WTC11 (cell line): Measurements from ENCODE around the gene THYN1. TPM values are rescaled to one million over a fixed set of nuclear protein-coding genes. Genes with fewer than 3 reads are reported as not detected.
"Not testable (repeated sequence)": the region's sequence is repeated elsewhere in the genome, so short reads cannot be mapped to it uniquely, and the experiment has no call there.

Source experiments
- ATAC-seq: fragments of 200-7000 bp; cut with Tn5 transposase; 2 replicates; pipeline ENCODE4 v1.10.0; 2021; ENCODE audit warnings: mild to moderate bottlenecking, moderate library complexity
- CTCF ChIA-PET: fragments of 300-600 bp; sonication (Branson Sonifier 250); formaldehyde crosslinking; loops from one replicate; lab custom pipeline; 2021; ENCODE audit warnings: antibody characterized with exemption; lab: Charles Lee
- POLR2A ChIA-PET: fragments of 350-600 bp; sonication (Branson Sonifier 250); formaldehyde crosslinking; loops from one replicate; lab custom pipeline; 2021; ENCODE audit warnings: antibody characterized with exemption; lab: Charles Lee
- DNase-seq: peaks from one replicate; pipeline ENCODE4 v3.0.0; 2021; ENCODE audit warnings: low spot score
- H3K27ac Mint-ChIP-seq: 2 replicates; pipeline ENCODE4 v1.8.0; 2021; ENCODE audit warnings: mixed read lengths
- H3K27me3 Mint-ChIP-seq: 2 replicates; pipeline ENCODE4 v1.8.0; 2021; ENCODE audit warnings: low read depth, mild to moderate bottlenecking, moderate library complexity, mixed read lengths
- H3K36me3 Mint-ChIP-seq: 2 replicates; pipeline ENCODE4 v1.8.0; 2021; ENCODE audit warnings: mixed read lengths
- H3K4me1 Mint-ChIP-seq: 2 replicates; pipeline ENCODE4 v1.8.0; 2022; ENCODE audit warnings: mixed read lengths
- H3K4me3 Mint-ChIP-seq: 2 replicates; pipeline ENCODE4 v1.8.0; 2021; ENCODE audit warnings: mild to moderate bottlenecking, moderate library complexity, mixed read lengths
- H3K9me3 Mint-ChIP-seq: 2 replicates; pipeline ENCODE4 v1.8.0; 2021; ENCODE audit warnings: mixed read lengths
- ATF1 ChIP-seq: sonication (generic); formaldehyde crosslinking; IDR thresholded peaks from 2 replicates; pipeline ENCODE4 v1.8.1; 2023; ENCODE audit warnings: mild to moderate bottlenecking, moderate library complexity, missing genetic modification reagents
- CREB1 ChIP-seq: sonication (generic); formaldehyde crosslinking; IDR thresholded peaks from 2 replicates; pipeline ENCODE4 v1.8.0; 2023; ENCODE audit warnings: mild to moderate bottlenecking, missing genetic modification reagents
- FOXK1 ChIP-seq: sonication (generic); formaldehyde crosslinking; IDR thresholded peaks from 2 replicates; pipeline ENCODE4 v1.8.0; 2022; ENCODE audit warnings: mild to moderate bottlenecking, moderate library complexity, missing genetic modification reagents
- JUN ChIP-seq: sonication (generic); formaldehyde crosslinking; IDR thresholded peaks from 2 replicates; pipeline ENCODE4 v1.8.0; 2023; ENCODE audit warnings: mild to moderate bottlenecking, missing genetic modification reagents
- NFE2L1 ChIP-seq: sonication (generic); formaldehyde crosslinking; IDR thresholded peaks from 2 replicates; pipeline ENCODE4 v1.8.1; 2023; ENCODE audit warnings: missing genetic modification reagents
- NR2C2 ChIP-seq: sonication (generic); formaldehyde crosslinking; IDR thresholded peaks from 2 replicates; pipeline ENCODE4 v1.8.0; 2022; ENCODE audit warnings: mild to moderate bottlenecking, missing genetic modification reagents
- NR3C1 ChIP-seq: sonication (generic); formaldehyde crosslinking; conservative IDR thresholded peaks from 2 replicates; pipeline ENCODE4 v1.8.1; 2023; ENCODE audit warnings: low read depth, mild to moderate bottlenecking, missing genetic modification reagents
- RELA ChIP-seq: sonication (generic); formaldehyde crosslinking; IDR thresholded peaks from 2 replicates; pipeline ENCODE4 v1.8.1; 2022; ENCODE audit warnings: missing genetic modification reagents, mild to moderate bottlenecking, borderline replicate concordance
- TEAD4 ChIP-seq: sonication (generic); formaldehyde crosslinking; IDR thresholded peaks from 2 replicates; pipeline ENCODE4 v1.8.0; 2022; ENCODE audit warnings: mild to moderate bottlenecking, missing genetic modification reagents
- ZMAT4 ChIP-seq: fragments of 250-450 bp; sonication (Bioruptor Pico); IDR thresholded peaks from 2 replicates; pipeline ENCODE4 v1.9.0; 2021; ENCODE audit warnings: mild to moderate bottlenecking
- ZNF317 ChIP-seq: sonication (generic); formaldehyde crosslinking; IDR thresholded peaks from 2 replicates; pipeline ENCODE4 v1.8.1; 2023; ENCODE audit warnings: low read depth, mild to moderate bottlenecking, moderate library complexity, missing genetic modification reagents, borderline replicate concordance
- ZNF423 ChIP-seq: fragments of 250-450 bp; sonication (Bioruptor Pico); IDR thresholded peaks from 2 replicates; pipeline ENCODE4 v2.1.2; 2022; ENCODE audit warnings: mild to moderate bottlenecking, moderate library complexity
- total RNA-seq: library from RNA; stranded (reverse); gene quantifications from 3 replicates; pipeline ENCODE4 v1.2.3, GENCODE V29; 2021
- TF ChIP-seq, protein P1 (sequence below): sonication (generic); formaldehyde crosslinking; IDR thresholded peaks from 2 replicates; pipeline ENCODE4 v1.8.0; 2022; ENCODE audit warnings: mild to moderate bottlenecking, missing genetic modification reagents
- TF ChIP-seq, protein P2 (sequence below): fragments of 250-450 bp; sonication (Bioruptor Pico); IDR thresholded peaks from 2 replicates; pipeline ENCODE4 v1.9.0; 2021; ENCODE audit warnings: mild to moderate bottlenecking
- TF ChIP-seq, protein P3 (sequence below): sonication (generic); formaldehyde crosslinking; IDR thresholded peaks from 2 replicates; pipeline ENCODE4 v1.8.0; 2023; ENCODE audit warnings: missing genetic modification reagents, mild to moderate bottlenecking, borderline replicate concordance
- TF ChIP-seq, protein P4 (sequence below): sonication (generic); formaldehyde crosslinking; IDR thresholded peaks from 2 replicates; pipeline ENCODE4 v1.8.1; 2022; ENCODE audit warnings: missing genetic modification reagents, borderline replicate concordance
- TF ChIP-seq, protein P5 (sequence below): sonication (generic); formaldehyde crosslinking; IDR thresholded peaks from 2 replicates; pipeline ENCODE4 v1.8.0; 2023; ENCODE audit warnings: mild to moderate bottlenecking, missing genetic modification reagents

Gene THYN1
- total RNA-seq, 1 experiment from 2014 or later = 80.2 TPM

GRCh38 chr11:134287561-134287960 is 34.4 kb upstream of the THYN1 start:
- Mint-ChIP-seq H3K27ac (0 out of 2 replicates have a peak overlapping the region, but pooled peaks have one; percentile 14), H3K27me3 (no peaks in the 10 kb centered on the region)
- TF ChIP-seq ZNF423 (no peak), TEAD4 (CRISPR knock-in tag) (no peak), ZMAT4 (CRISPR knock-in tag) (no peak), ZNF317 (CRISPR knock-in tag) (no peak), JUN (CRISPR knock-in tag) (no peak), ATF1 (CRISPR knock-in tag) (no peak), RELA (CRISPR knock-in tag) (no peak), CREB1 (no peak), FOXK1 (CRISPR knock-in tag) (no peak), NFE2L1 (CRISPR knock-in tag) (no peak), NR3C1 (CRISPR knock-in tag) (no peak), NR2C2 (no peak)
- TF ChIP-seq, protein P1, sequence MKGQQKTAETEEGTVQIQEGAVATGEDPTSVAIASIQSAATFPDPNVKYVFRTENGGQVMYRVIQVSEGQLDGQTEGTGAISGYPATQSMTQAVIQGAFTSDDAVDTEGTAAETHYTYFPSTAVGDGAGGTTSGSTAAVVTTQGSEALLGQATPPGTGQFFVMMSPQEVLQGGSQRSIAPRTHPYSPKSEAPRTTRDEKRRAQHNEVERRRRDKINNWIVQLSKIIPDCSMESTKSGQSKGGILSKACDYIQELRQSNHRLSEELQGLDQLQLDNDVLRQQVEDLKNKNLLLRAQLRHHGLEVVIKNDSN = no peak
- TF ChIP-seq, protein P2, sequence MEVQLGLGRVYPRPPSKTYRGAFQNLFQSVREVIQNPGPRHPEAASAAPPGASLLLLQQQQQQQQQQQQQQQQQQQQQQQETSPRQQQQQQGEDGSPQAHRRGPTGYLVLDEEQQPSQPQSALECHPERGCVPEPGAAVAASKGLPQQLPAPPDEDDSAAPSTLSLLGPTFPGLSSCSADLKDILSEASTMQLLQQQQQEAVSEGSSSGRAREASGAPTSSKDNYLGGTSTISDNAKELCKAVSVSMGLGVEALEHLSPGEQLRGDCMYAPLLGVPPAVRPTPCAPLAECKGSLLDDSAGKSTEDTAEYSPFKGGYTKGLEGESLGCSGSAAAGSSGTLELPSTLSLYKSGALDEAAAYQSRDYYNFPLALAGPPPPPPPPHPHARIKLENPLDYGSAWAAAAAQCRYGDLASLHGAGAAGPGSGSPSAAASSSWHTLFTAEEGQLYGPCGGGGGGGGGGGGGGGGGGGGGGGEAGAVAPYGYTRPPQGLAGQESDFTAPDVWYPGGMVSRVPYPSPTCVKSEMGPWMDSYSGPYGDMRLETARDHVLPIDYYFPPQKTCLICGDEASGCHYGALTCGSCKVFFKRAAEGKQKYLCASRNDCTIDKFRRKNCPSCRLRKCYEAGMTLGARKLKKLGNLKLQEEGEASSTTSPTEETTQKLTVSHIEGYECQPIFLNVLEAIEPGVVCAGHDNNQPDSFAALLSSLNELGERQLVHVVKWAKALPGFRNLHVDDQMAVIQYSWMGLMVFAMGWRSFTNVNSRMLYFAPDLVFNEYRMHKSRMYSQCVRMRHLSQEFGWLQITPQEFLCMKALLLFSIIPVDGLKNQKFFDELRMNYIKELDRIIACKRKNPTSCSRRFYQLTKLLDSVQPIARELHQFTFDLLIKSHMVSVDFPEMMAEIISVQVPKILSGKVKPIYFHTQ (CRISPR knock-in tag) = no peak
- TF ChIP-seq, protein P3, sequence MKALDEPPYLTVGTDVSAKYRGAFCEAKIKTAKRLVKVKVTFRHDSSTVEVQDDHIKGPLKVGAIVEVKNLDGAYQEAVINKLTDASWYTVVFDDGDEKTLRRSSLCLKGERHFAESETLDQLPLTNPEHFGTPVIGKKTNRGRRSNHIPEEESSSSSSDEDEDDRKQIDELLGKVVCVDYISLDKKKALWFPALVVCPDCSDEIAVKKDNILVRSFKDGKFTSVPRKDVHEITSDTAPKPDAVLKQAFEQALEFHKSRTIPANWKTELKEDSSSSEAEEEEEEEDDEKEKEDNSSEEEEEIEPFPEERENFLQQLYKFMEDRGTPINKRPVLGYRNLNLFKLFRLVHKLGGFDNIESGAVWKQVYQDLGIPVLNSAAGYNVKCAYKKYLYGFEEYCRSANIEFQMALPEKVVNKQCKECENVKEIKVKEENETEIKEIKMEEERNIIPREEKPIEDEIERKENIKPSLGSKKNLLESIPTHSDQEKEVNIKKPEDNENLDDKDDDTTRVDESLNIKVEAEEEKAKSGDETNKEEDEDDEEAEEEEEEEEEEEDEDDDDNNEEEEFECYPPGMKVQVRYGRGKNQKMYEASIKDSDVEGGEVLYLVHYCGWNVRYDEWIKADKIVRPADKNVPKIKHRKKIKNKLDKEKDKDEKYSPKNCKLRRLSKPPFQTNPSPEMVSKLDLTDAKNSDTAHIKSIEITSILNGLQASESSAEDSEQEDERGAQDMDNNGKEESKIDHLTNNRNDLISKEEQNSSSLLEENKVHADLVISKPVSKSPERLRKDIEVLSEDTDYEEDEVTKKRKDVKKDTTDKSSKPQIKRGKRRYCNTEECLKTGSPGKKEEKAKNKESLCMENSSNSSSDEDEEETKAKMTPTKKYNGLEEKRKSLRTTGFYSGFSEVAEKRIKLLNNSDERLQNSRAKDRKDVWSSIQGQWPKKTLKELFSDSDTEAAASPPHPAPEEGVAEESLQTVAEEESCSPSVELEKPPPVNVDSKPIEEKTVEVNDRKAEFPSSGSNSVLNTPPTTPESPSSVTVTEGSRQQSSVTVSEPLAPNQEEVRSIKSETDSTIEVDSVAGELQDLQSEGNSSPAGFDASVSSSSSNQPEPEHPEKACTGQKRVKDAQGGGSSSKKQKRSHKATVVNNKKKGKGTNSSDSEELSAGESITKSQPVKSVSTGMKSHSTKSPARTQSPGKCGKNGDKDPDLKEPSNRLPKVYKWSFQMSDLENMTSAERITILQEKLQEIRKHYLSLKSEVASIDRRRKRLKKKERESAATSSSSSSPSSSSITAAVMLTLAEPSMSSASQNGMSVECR (CRISPR knock-in tag) = no peak
- TF ChIP-seq, protein P4, sequence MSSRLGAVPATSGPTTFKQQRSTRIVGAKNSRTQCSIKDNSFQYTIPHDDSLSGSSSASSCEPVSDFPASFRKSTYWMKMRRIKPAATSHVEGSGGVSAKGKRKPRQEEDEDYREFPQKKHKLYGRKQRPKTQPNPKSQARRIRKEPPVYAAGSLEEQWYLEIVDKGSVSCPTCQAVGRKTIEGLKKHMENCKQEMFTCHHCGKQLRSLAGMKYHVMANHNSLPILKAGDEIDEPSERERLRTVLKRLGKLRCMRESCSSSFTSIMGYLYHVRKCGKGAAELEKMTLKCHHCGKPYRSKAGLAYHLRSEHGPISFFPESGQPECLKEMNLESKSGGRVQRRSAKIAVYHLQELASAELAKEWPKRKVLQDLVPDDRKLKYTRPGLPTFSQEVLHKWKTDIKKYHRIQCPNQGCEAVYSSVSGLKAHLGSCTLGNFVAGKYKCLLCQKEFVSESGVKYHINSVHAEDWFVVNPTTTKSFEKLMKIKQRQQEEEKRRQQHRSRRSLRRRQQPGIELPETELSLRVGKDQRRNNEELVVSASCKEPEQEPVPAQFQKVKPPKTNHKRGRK (CRISPR knock-in tag) = no peak
- TF ChIP-seq, protein P5, sequence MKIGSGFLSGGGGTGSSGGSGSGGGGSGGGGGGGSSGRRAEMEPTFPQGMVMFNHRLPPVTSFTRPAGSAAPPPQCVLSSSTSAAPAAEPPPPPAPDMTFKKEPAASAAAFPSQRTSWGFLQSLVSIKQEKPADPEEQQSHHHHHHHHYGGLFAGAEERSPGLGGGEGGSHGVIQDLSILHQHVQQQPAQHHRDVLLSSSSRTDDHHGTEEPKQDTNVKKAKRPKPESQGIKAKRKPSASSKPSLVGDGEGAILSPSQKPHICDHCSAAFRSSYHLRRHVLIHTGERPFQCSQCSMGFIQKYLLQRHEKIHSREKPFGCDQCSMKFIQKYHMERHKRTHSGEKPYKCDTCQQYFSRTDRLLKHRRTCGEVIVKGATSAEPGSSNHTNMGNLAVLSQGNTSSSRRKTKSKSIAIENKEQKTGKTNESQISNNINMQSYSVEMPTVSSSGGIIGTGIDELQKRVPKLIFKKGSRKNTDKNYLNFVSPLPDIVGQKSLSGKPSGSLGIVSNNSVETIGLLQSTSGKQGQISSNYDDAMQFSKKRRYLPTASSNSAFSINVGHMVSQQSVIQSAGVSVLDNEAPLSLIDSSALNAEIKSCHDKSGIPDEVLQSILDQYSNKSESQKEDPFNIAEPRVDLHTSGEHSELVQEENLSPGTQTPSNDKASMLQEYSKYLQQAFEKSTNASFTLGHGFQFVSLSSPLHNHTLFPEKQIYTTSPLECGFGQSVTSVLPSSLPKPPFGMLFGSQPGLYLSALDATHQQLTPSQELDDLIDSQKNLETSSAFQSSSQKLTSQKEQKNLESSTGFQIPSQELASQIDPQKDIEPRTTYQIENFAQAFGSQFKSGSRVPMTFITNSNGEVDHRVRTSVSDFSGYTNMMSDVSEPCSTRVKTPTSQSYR (CRISPR knock-in tag) = no peak
- TF ChIP-seq, all 79 proteins: peak for 0
- DNase-seq (no peak), ATAC-seq (no peak)
- Mint-ChIP-seq H3K9me3 (no peaks in the 10 kb centered on the region), H3K4me3 (no peak overlapping the region), H3K4me1 (peaks cover 20% of the 10 kb centered on the region), H3K36me3 (peaks cover 67% of the 10 kb centered on the region)
- ChIA-PET CTCF (interaction anchor here (0.8 kb wide), 1 partner anchor 25 kb away, joined by 5 read pairs; no protein-coding TSS in a partner anchor), POLR2A (no interaction called here)

DNA sequence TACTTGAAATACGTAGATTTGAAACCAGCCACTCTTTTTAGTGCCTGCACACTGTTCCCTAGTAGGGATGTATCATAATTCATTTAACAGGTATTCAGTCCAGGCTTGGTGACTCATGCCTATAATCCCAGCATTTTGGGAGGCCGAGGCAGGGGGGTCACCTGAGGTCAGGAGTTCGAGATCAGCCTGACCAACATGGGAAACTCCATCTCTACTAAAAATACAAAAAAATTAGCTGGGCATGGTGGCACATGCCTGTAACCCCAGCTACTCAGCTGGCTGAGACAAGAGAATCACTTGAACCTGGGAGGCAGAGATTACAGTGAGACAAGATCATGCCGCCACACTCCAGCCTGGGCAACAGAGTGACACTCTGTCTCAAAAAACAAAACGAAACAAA is 31.2 kb upstream of the THYN1 start:
- DNase-seq, CTCF ChIA-PET, POLR2A ChIA-PET, ATAC-seq, H3K27ac Mint-ChIP-seq, H3K27me3 Mint-ChIP-seq, H3K4me3 Mint-ChIP-seq, H3K9me3 Mint-ChIP-seq: not testable (repeated sequence)
- Mint-ChIP-seq H3K36me3 (peaks cover 57% of the 10 kb centered on the region), H3K4me1 (peaks cover 29% of the 10 kb centered on the region)
